RWPE1 (cell line): ENCODE data around the gene FERMT2.

ENCODE experiments used
- CTCF ChIA-PET: fragments of 350-600 bp; sonication (Branson Sonifier 250); formaldehyde crosslinking; extraction: SDS; loops from one replicate; lab custom pipeline; 2021; lab: Yijun Ruan, JAX
- POLR2A ChIA-PET: fragments of 400-600 bp; formaldehyde crosslinking; extraction: SDS; loops from one replicate; lab custom pipeline; 2020; ENCODE audit warnings: antibody characterized with exemption; ENCODE audit not compliant: low non-redundant PET; lab: Yijun Ruan, JAX
- DNase-seq: peaks from one replicate; pipeline ENCODE4 v3.0.0; 2012; ENCODE audit warnings: low spot score
- H3K27ac ChIP-seq: fragments of 450-650 bp; 2 replicates; pipeline ENCODE4 v1.5.1; 2017
- TF ChIP-seq, protein P1 (sequence below): fragments of 450-650 bp; conservative IDR thresholded peaks from 2 replicates; pipeline ENCODE4 v1.5.1; 2017; ENCODE audit warnings: low read depth, mild to moderate bottlenecking

Gene FERMT2

GRCh38 chr14:52861403-52861802 lies 89.4 kb downstream of the FERMT2 start:
- CTCF ChIA-PET = no interaction called here
- TF ChIP-seq, protein P1, sequence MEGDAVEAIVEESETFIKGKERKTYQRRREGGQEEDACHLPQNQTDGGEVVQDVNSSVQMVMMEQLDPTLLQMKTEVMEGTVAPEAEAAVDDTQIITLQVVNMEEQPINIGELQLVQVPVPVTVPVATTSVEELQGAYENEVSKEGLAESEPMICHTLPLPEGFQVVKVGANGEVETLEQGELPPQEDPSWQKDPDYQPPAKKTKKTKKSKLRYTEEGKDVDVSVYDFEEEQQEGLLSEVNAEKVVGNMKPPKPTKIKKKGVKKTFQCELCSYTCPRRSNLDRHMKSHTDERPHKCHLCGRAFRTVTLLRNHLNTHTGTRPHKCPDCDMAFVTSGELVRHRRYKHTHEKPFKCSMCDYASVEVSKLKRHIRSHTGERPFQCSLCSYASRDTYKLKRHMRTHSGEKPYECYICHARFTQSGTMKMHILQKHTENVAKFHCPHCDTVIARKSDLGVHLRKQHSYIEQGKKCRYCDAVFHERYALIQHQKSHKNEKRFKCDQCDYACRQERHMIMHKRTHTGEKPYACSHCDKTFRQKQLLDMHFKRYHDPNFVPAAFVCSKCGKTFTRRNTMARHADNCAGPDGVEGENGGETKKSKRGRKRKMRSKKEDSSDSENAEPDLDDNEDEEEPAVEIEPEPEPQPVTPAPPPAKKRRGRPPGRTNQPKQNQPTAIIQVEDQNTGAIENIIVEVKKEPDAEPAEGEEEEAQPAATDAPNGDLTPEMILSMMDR = no peak
- H3K27ac ChIP-seq = no peak overlapping the region
- POLR2A ChIA-PET = no interaction called here
- DNase-seq = no peak

- ChIA-PET CTCF (no interaction called here), POLR2A (no interaction called here)
- DNase-seq = no peak
- TF ChIP-seq, protein P1 = no peak
- H3K27ac ChIP-seq = no peak overlapping the region
Measured at GRCh38 chr14:52860910-52861309, 89.9 kb downstream of the FERMT2 start.

DNA sequence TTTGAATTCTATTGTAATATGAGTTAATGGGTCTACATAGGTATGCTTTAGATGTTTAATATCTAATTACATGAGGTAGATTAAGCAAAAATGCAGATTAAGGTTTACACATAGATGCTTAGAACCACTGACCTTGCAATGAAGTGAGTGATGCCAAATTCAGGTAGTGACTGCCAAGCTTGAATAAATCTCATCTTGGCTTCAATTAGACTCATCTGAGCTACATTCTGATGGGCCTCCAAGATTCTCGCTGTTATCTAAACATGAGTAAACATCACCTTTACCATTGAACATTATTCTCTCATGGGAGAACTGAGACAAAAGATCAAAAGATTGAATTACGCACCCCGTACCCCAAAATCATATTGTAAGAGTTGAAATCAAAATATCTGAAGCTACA lies 90.6 kb downstream of the FERMT2 start:
- DNase-seq = no peak
- ChIA-PET CTCF (no interaction called here), POLR2A (no interaction called here)
- TF ChIP-seq, protein P1 = no peak
- no peak overlapping the region for H3K27ac ChIP-seq

GRCh38 chr14:52856139-52856538 lies 94.7 kb downstream of the FERMT2 start:
- ChIA-PET CTCF (interaction anchor here (0.6 kb wide), 1 partner anchor 132 kb away, joined by 4 read pairs; no protein-coding TSS in a partner anchor), POLR2A (no interaction called here)
- TF ChIP-seq, protein P1 = no peak
- DNase-seq = no peak
- no peak overlapping the region for H3K27ac ChIP-seq

DNA sequence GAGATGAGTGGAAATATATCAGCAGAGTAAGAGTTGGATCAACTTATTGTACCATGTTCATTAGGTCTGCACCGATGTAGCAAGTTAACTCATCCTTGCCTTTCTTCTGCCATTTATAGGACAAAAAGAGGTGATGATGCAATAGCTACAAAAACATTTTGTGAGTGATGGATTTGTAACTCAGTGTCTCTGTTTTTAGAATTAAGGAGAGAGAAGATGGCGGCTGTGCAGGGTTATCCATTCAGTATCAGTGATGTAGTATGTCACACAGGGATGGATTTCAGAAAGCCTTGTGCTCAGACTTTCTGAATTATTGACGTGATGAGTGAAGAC lies 97.4 kb downstream of the FERMT2 start:
- ChIA-PET CTCF (interaction anchor here (0.6 kb wide), 1 partner anchor 450 kb away, joined by 4 read pairs; no protein-coding TSS in a partner anchor), POLR2A (no interaction called here)
- no peak overlapping the region for H3K27ac ChIP-seq
- TF ChIP-seq, protein P1 = no peak
- DNase-seq = no peak

DNA sequence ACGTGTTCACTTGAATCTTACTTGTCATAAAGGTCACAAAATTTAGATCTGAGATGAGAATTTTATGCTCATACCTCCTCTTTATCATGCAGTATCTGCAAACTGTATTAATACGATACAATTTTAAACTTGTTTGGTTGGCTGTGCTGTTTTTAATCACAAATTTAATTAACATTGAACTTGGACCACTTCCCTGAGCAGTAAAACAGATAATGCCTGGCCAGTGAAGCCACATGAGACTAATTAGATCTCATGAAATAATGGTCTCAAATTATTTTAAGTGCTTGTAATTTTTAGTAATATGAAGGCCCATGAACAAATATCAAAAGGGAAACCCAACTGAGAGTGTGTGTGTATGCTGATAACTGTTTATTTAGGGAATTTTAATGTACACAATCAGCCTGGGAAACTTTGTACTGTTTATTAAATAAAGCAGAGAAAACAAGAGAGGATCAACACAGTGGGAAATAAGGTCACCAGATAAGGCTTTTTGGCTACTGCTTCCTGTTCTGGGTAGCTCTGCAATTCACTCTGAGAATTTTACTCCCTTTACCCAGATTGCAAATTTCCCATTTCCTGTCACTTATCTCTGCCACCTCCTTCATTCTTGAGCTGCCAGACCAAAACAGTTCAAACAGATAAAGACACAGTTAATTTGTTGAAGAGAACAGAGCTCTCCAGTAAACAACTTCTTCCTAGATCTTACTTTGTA lies 97.9 kb downstream of the FERMT2 start:
- TF ChIP-seq, protein P1 = no peak
- no peak for DNase-seq
- CTCF ChIA-PET = interaction anchor here (0.6 kb wide), 1 partner anchor 451 kb away, joined by 4 read pairs; no protein-coding TSS in a partner anchor
- POLR2A ChIA-PET = no interaction called here
- no peak overlapping the region for H3K27ac ChIP-seq
